Measurements from ENCODE around the gene GRIK1.
"Not testable (repeated sequence)": the region's sequence is repeated elsewhere in the genome, so short reads cannot be mapped to it uniquely, and the experiment has no call there.

The GRIK1 gene

GRCh38 chr21:29939924-29940275 is at the start of gene GRIK1:
Gene GRIK1, minus strand, starts transcription at chr21:29939996.
- no peak for DNase-seq (ENCODE audit: low spot score)

DNA sequence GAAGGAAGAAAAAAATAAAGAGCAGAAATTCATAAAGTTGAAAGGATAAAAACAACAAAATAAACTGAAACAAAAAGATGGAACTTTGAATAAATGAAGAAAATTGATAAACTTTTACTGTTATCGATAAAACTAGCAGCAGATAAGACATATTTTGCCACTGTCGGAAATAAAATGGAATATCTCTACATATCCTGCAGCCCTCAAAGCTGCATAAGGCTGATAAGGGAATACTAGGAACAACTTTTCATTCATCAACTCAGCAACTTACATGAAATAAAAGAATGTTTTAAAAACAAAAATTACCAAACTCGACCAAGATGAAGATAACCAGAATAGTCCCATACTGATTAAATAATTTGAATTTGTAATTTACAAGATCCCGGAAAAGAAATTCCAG is 48.0 kb upstream of the GRIK1 start:
- no peak for DNase-seq (ENCODE audit: low spot score)

GRCh38 chr21:29985866-29986265 is 46.1 kb upstream of the GRIK1 start:
- no peak for DNase-seq (ENCODE audit: low spot score)

DNA sequence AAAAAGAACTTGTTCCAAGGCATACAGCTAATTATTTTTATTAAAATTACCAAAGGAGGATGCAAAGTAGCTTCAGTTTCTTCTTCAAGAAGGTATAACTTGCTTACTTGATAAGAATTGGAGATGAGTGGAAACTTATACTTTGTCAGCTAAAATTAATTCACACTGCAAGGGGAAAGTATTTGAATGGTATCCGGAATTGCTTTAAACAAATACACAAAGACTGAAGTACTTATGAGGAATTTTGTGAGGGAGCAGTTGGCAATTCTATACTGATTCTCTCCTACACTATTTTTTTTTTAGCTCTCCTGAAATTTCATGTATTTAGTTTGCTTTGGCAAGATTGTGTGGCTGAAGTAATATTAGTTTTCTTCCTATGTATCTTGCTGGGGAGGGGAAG is 39.2 kb upstream of the GRIK1 start:
- DNase-seq (ENCODE audit: low spot score), result no peak

GRCh38 chr21:29975776-29976175 is 36.0 kb upstream of the GRIK1 start:
- DNase-seq (ENCODE audit: low spot score), result no peak

GRCh38 chr21:29973258-29973657 is 33.5 kb upstream of the GRIK1 start:
- DNase-seq (ENCODE audit: low spot score), result no peak

GRCh38 chr21:29961291-29962027 is 21.7 kb upstream of the GRIK1 start:
- DNase-seq (ENCODE audit: low spot score), result no peak

DNA sequence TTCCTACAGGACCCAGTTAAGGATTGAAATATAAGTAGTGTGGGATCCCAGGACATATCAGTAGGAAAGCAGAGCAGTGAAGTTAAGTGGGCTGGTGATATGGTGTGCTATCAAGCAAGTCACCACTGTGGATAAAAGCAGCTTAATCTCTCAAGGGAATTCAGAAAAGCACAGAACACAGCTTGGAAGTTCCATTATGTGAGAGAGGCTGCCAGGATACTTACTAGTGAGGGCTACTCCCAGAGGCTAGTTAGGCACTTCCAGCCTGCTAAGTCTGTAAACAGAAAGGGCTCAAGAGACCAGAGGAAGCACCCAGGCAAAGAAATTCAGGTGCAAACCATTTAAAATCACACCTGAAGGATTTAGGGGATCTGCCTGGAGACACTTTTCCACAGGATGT is 18.8 kb upstream of the GRIK1 start:
- DNase-seq (ENCODE audit: low spot score), result no peak

DNA sequence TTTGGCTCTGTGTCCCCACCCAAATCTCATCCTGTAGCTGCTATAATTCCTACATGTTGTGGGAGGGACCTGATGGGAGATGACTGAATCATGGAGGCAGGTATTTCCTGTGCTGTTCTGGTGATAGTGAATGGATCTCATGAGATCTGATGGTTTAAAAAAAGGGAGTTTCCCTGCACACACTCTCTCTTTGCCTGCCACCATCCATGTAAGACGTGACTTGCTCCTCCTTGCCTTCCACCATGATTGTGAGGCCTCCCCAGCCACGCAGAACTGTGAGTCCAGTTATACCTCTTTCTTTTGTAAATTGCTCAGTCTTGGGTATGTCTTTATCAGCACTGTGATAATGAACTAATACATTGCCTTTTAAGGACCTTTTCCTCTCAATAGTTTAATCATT is 18.2 kb upstream of the GRIK1 start:
- DNase-seq (ENCODE audit: low spot score), result not testable (repeated sequence)

DNA sequence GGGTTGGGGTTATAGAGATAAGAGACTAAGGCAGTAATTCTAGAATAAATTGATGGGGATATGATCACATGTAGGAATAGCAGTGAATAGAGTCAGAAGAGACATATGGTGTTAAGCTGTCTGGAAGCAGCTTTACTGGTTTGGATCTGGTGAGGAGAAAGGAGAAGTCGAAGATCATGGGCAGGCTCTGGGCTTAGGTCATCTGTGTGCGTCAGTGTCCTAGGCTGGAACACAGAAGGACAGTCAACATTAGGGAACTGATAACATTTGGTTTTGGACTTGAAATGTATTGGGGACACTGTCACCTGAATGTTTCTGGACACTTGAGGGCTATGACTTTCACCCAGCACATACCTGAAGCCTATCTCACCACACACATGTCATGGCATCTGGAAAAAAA is 13.9 kb upstream of the GRIK1 start:
- no peak for DNase-seq (ENCODE audit: low spot score)

DNA sequence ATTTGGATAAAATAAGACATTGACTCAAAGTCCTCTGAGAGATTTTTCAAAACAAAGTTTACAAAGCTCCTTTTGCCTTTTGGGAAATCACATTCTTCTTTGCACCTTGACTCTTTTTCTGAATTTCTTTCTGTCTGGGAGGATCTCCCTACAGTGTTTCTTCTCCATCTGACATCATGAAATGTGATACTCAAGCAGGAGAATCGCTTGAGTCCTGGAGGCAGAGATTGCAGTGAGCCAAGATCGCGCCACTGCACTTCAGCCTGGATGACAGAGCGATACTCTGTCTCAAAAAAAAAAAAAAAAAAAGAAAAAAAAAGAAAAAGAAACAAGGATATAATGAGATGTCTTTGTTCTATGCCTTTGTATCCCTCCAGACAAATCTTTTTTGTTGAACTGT is 13.3 kb upstream of the GRIK1 start:
- DNase-seq (ENCODE audit: low spot score), result no peak

DNA sequence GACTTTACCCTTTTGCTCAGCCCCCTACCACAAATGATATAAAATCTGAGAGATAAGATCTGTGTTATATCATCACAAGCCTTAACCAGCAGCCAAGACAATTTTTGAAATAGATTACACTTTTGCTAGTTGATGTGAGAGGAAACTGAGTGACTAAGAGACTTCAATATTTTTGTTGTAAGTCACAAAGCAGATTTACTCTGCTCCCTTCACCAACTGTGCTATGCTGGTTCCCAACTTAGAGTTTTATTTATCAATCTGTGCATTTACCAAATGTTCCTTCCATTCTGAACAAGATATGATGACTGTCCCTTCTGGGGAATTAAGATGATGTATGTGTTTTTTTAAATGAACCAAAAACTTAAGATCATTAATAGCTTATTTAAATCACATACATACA is 12.1 kb upstream of the GRIK1 start:
- DNase-seq (ENCODE audit: low spot score), result no peak

GRCh38 chr21:29949991-29950390 is 10.2 kb upstream of the GRIK1 start:
- DNase-seq (ENCODE audit: low spot score), result no peak

GRCh38 chr21:29947119-29947518 is 7.3 kb upstream of the GRIK1 start:
- DNase-seq (ENCODE audit: low spot score), result no peak

- DNase-seq (ENCODE audit: low spot score), result no peak
These were observed 4.1 kb upstream of the GRIK1 start for GRCh38 chr21:29943885-29944284.

DNA sequence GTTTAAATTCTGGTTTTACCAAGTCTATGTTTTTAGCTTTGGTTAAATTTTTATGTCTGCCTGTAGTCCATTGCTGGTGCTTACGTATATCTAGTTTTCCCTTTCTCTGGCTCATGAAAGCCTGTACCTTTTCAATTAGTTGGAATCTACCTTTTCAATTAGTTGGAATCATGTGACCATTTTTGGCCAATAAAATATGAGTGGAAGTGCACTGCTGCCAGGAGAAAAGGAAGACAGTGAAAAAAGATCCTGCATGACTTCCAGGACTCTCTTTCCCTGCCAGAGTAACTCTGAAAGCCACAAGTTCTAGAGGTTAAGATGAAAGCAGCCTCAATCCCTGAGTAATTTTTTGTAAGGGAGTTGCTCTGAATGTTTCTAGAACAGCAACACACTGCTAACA is 2.2 kb upstream of the GRIK1 start:
- DNase-seq (ENCODE audit: low spot score), result no peak

- DNase-seq (ENCODE audit: low spot score), result no peak
These were observed 1.2 kb upstream of the GRIK1 start for GRCh38 chr21:29940991-29941390.

DNA sequence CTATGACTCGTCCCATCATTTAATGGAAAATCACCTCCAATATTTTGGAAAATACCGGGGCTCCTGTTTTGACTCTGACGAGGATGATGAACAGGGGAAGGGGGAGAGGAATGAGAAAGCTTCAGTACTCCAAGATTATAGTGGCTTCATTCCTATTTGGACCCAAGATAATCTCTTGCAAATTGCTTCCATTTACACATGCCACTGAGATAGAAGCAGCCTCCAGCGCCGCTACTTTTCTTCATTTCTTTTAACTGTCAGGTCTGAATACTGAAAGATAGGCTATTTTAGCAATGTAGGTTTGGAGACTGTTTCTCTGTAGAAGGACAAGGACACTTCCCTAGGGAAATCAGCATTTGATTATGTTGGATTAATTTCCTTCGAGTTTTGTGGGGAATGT is 565 bp upstream of the GRIK1 start:
- DNase-seq (ENCODE audit: low spot score), result no peak

DNA sequence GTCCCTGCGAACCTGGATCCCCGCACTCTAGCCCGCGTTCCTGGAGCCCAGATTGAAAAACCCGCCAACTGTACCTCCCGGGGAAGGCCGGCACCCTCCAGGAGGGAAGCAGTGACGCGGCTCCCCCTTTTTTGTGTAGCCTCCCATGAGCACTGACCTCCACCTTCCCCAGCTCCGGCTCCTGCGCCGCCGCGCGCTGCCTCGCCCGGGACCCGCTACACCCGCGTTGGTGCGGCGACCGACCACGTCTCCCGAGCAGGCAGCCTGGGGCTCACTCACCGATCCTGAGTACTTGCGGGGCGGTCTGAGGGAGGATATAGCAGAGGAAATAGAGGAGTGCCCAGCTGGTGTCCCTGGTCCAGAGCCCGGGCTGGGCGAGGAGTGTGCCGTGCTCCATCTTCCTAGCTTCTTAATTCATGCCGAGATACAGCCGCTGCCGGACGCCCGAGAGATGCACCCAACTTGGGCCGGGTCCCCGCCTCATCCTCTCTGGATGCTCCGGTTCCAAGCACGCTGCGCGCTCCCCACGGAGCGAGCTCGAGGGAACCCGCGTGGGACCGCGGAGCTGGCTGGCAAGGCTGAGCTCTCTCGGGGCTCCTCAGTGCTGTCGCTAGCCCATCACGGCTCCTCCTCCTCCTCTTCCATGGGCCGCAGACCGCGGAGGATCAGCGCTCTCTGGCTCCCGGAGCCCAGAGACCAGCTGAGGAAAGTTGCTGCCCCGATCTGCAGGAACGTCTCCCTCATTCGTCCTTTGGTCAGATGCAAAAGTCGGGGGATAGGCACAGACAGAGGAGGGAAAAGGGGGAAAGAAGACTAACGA is 482 bp downstream of the GRIK1 start:
- DNase-seq (ENCODE audit: low spot score), result no peak

GRCh38 chr21:29938776-29939103 is 1.1 kb downstream of the GRIK1 start:
- DNase-seq (ENCODE audit: low spot score), result no peak

DNA sequence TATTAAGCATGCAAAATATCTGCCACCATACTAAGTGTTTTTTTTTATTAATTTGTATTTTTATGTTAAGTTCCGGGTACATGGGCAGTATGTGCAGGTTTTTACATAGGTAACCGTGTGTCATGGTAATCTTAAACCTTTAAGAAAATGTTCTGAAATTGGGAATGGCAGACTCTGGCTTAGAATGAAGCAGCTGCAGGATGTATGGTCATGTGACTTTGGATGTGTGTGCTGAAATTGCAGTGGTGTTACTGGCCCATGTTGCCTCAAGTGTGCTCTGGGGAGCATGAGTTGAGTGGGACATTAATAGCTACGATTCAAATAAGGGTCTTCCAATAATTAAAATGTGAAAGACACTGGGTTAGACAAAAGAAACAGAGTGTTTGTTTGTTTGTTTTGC is 6.7 kb downstream of the GRIK1 start:
- DNase-seq (ENCODE audit: low spot score), result no peak

DNA sequence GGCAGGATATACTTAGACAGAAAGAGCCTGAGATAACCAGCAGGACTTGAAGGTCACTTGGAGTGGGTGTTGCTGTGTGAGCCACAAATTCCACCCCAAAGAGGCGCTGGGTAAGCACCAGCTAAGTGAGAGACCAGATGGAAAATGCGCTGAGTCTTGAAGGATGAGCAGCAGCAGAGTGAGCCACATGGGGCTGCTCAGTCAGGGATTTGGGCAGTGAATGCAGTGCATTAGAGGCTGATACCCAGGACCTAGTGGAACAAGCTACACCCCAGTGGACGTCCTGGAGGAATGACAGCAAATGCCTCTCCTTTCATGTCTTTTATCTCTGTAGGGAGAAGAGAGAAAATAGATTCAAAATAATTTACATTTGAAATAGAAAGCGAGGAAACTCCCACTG is 11.3 kb downstream of the GRIK1 start:
- DNase-seq (ENCODE audit: low spot score), result no peak

DNA sequence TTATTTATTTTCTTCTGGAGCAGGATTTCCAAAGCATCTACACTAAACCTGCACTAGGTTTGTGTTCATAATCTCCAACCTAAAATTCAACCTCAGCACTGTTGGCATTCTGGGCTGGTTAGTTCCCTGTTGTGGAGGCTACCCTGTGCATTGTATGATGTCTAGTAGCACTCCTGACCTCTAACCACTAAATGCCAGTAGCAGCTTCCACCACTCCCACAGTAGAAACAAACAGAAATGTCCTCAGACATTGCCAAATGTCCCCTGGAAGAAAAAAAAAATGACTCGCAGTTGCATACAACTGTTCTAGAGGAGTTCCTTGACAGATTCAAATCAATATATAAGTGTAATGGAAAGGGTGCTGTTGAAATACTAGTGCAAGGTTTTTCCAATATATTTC is 18.9 kb downstream of the GRIK1 start:
- DNase-seq (ENCODE audit: low spot score), result no peak

GRCh38 chr21:29914326-29914725 is 25.5 kb downstream of the GRIK1 start:
- DNase-seq (ENCODE audit: low spot score), result no peak
